OCI-LY7 (cell line): Measurements from ENCODE around the gene ISCU. TPM values are rescaled to one million over a fixed set of nuclear protein-coding genes. Genes with fewer than 3 reads are reported as not detected.

ENCODE experiments used
- BruUV-seq: library from RNA; stranded (reverse); fragments of 400-500 nt; replicated peaks from 2 replicates; lab custom pipeline; 2021; lab: Mats Ljungman, UMichigan
- CTCF ChIA-PET: fragments of 300-600 bp; sonication (Branson Sonifier 250); formaldehyde crosslinking; loops from one replicate; lab custom pipeline; 2022; ENCODE audit warnings: antibody characterized with exemption; ENCODE audit not compliant: unreplicated experiment; lab: Charles Lee
- POLR2A ChIA-PET: fragments of 300-600 bp; sonication (Branson Sonifier 250); formaldehyde crosslinking; loops from one replicate; lab custom pipeline; 2022; ENCODE audit warnings: antibody characterized with exemption; lab: Charles Lee
- DNase-seq: peaks from one replicate; pipeline ENCODE4 v3.0.0-alpha.2; 2015; ENCODE audit warnings: low spot score
- H2AFZ ChIP-seq: fragments of 200-600 bp; sonication (generic), shearing (Covaris generic); 2 replicates; pipeline ENCODE4 v1.6.1; 2014; ENCODE audit warnings: mild to moderate bottlenecking, antibody characterized with exemption, low read length, moderate library complexity
- H3K27ac ChIP-seq: fragments of 200-600 bp; sonication (generic); 2 replicates; pipeline ENCODE4 v1.5.1; 2014; ENCODE audit warnings: mixed run types, low read depth, mild to moderate bottlenecking, moderate library complexity, low read length, inconsistent platforms; ENCODE audit not compliant: poor library complexity, severe bottlenecking
- H3K36me3 ChIP-seq: fragments of 200-600 bp; sonication (generic); 2 replicates; pipeline ENCODE4 v1.6.1; 2014; ENCODE audit warnings: mild to moderate bottlenecking, antibody characterized with exemption, low read length, moderate library complexity, mixed read lengths; ENCODE audit not compliant: insufficient read depth
- H3K4me1 ChIP-seq: fragments of 200-600 bp; sonication (generic); 2 replicates; pipeline ENCODE4 v1.5.1; 2014; ENCODE audit warnings: mild to moderate bottlenecking, low read length; ENCODE audit not compliant: insufficient read depth, poor library complexity, severe bottlenecking
- H3K4me2 ChIP-seq: fragments of 200-600 bp; sonication (generic); 2 replicates; pipeline ENCODE4 v1.6.1; 2014; ENCODE audit warnings: mild to moderate bottlenecking, low read length
- H3K4me3 ChIP-seq: fragments of 200-600 bp; sonication (generic); 2 replicates; pipeline ENCODE4 v1.5.1; 2014; ENCODE audit warnings: mild to moderate bottlenecking, low read depth, low read length; ENCODE audit not compliant: poor library complexity, severe bottlenecking
- H3K79me2 ChIP-seq: fragments of 200-600 bp; sonication (generic); 2 replicates; pipeline ENCODE4 v1.6.1; 2016; ENCODE audit warnings: low read depth, mild to moderate bottlenecking, low read length, moderate library complexity, mixed read lengths; ENCODE audit not compliant: insufficient read depth
- H3K9me2 ChIP-seq: fragments of 200-600 bp; sonication (generic); 2 replicates; pipeline ENCODE4 v1.6.1; 2016; ENCODE audit warnings: mild to moderate bottlenecking, low read length, mixed read lengths; ENCODE audit not compliant: insufficient read depth
- H3K9me3 ChIP-seq: fragments of 200-600 bp; sonication (generic); 2 replicates; pipeline ENCODE4 v1.6.1; 2014; ENCODE audit warnings: mild to moderate bottlenecking, mixed run types, low read length, mixed read lengths
- H4K20me1 ChIP-seq: fragments of 200-600 bp; sonication (generic); 2 replicates; pipeline ENCODE4 v1.6.1; 2014; ENCODE audit warnings: mild to moderate bottlenecking, antibody characterized with exemption, low read length, moderate library complexity, mixed read lengths; ENCODE audit not compliant: insufficient read depth
- CTCF ChIP-seq: fragments of 200-600 bp; sonication (generic); conservative IDR thresholded peaks from 2 replicates; pipeline ENCODE4 v1.5.1; 2014; ENCODE audit warnings: mild to moderate bottlenecking, antibody characterized with exemption, low read length, moderate library complexity, mixed read lengths
- EZH2phosphoT487 ChIP-seq: fragments of 200-600 bp; sonication (generic); IDR thresholded peaks from 2 replicates; pipeline ENCODE4 v1.6.1; 2018; ENCODE audit warnings: low read depth, borderline replicate concordance, mild to moderate bottlenecking, mixed run types, antibody characterized with exemption, low read length, moderate library complexity, mixed read lengths
- intact Hi-C: fragments of 100-400 bp; cut with micrococcal nuclease; formaldehyde crosslinking; loops from one replicate; pipeline ENCODE4 v1.10.0; 2022; ENCODE audit not compliant: unreplicated experiment
- total RNA-seq, 2 experiments: library from RNA; depleted of rRNA in 1 of 2; stranded (reverse); fragments of >200 nt in 1 of 2; shearing (Covaris generic) in 1 of 2; gene quantifications; 2 replicates each; pipeline ENCODE4 v1.2.3, GENCODE V29; 2014 to 2022

Gene ISCU
- total RNA-seq, 2 experiments from 2014 or later: 123 to 146 TPM

GRCh38 chr12:108584456-108585065 is 22.2 kb downstream of the ISCU start:
- ChIA-PET CTCF (no interaction called here), POLR2A (interaction anchor here (0.7 kb wide), 2 partner anchors 8 to 442 kb away, joined by 3 read pairs; no protein-coding TSS in a partner anchor)
- no peak overlapping the region for H3K4me2 ChIP-seq
- no peak for DNase-seq
- H2AFZ ChIP-seq: no peak overlapping the region
- TF ChIP-seq CTCF: no peak
- TF ChIP-seq EZH2phosphoT487: no peak
- no peaks in the 10 kb centered on the region for H3K79me2 ChIP-seq
- no peaks in the 10 kb centered on the region for H3K9me3 ChIP-seq
- intact Hi-C loops: no loop called here
- H3K4me3 ChIP-seq: no peak overlapping the region
- H3K27ac ChIP-seq: no peak overlapping the region
- no peaks in the 10 kb centered on the region for H3K9me2 ChIP-seq
- H3K4me1 ChIP-seq: peaks cover 5% of the 10 kb centered on the region
- H4K20me1 ChIP-seq: no peaks in the 10 kb centered on the region
- H3K36me3 ChIP-seq: no peaks in the 10 kb centered on the region
- no TSS peak for BruUV-seq

- CTCF ChIA-PET: no interaction called here
- Histone ChIP-seq H3K4me3 (no peak overlapping the region), H3K4me2 (no peak overlapping the region), H4K20me1 (no peaks in the 10 kb centered on the region), H3K9me2 (no peaks in the 10 kb centered on the region), H3K9me3 (no peaks in the 10 kb centered on the region), H2AFZ (no peak overlapping the region), H3K36me3 (no peaks in the 10 kb centered on the region), H3K27ac (no peak overlapping the region), H3K4me1 (no peaks in the 10 kb centered on the region), H3K79me2 (no peaks in the 10 kb centered on the region)
- DNase-seq: no peak
- intact Hi-C loops: no loop called here
- TF ChIP-seq EZH2phosphoT487 (no peak), CTCF (no peak)
- POLR2A ChIA-PET: no interaction called here
- no TSS peak for BruUV-seq
Measured at GRCh38 chr12:108585864-108586263, 23.5 kb downstream of the ISCU start.

- CTCF ChIA-PET: no interaction called here
- no peak for TF ChIP-seq CTCF
- TF ChIP-seq EZH2phosphoT487: no peak
Measured at GRCh38 chr12:108586306-108586705, 23.9 kb downstream of the ISCU start.

More at GRCh38 chr12:108586306-108586705, 23.9 kb downstream of the ISCU start:
- DNase-seq: no peak
- Histone ChIP-seq H3K4me2 (no peak overlapping the region), H3K27ac (no peak overlapping the region), H3K4me3 (no peak overlapping the region), H3K9me3 (no peaks in the 10 kb centered on the region), H3K36me3 (no peaks in the 10 kb centered on the region), H3K4me1 (no peaks in the 10 kb centered on the region), H4K20me1 (no peaks in the 10 kb centered on the region), H3K79me2 (no peaks in the 10 kb centered on the region), H2AFZ (no peak overlapping the region), H3K9me2 (no peaks in the 10 kb centered on the region)
- POLR2A ChIA-PET: no interaction called here
- BruUV-seq: no TSS peak
- intact Hi-C loops: no loop called here
